HG03457 (cell line): ENCODE data around the gene MCOLN2.
A peak's percentile ranks its signal among the peaks of the same experiment; 100 is the strongest.
"Not testable (repeated sequence)": the region's sequence is repeated elsewhere in the genome, so short reads cannot be mapped to it uniquely, and the experiment has no call there.

Source experiments
- ATAC-seq: cut with Tn5 transposase; IDR thresholded peaks from one replicate; pipeline ENCODE4 v1.9.1; 2021; ENCODE audit warnings: moderate number of reproducible peaks; ENCODE audit not compliant: unreplicated experiment

Gene MCOLN2

GRCh38 chr1:84986561-84986960 lies 10.4 kb downstream of the MCOLN2 start:
- not testable (repeated sequence) for ATAC-seq

GRCh38 chr1:84985365-84985764 lies 11.5 kb downstream of the MCOLN2 start:
- no peak for ATAC-seq

GRCh38 chr1:84982395-84982794 lies 14.5 kb downstream of the MCOLN2 start:
- no peak for ATAC-seq

- ATAC-seq, result peak; percentile 30
Measured at GRCh38 chr1:84975035-84975434, 21.9 kb downstream of the MCOLN2 start.

GRCh38 chr1:84973498-84974334 lies 23.2 kb downstream of the MCOLN2 start:
- peak; percentile 29 for ATAC-seq

- ATAC-seq, result peak; percentile 31
Measured at GRCh38 chr1:84972377-84972987, 24.4 kb downstream of the MCOLN2 start.

GRCh38 chr1:84971957-84972356 lies 25.0 kb downstream of the MCOLN2 start:
- peak; percentile 30 for ATAC-seq

GRCh38 chr1:84969489-84970250 lies 27.2 kb downstream of the MCOLN2 start:
- ATAC-seq, result peak; percentile 42

GRCh38 chr1:84968865-84969264 lies 28.0 kb downstream of the MCOLN2 start:
- no peak for ATAC-seq

- no peak for ATAC-seq
Measured at GRCh38 chr1:84968101-84968500, 28.8 kb downstream of the MCOLN2 start.

- no peak for ATAC-seq
Measured at GRCh38 chr1:84967666-84968065, 29.2 kb downstream of the MCOLN2 start.

GRCh38 chr1:84963021-84963420 lies 33.9 kb downstream of the MCOLN2 start:
- ATAC-seq, result no peak

- no peak for ATAC-seq
Measured at GRCh38 chr1:84961316-84961715, 35.6 kb downstream of the MCOLN2 start.

GRCh38 chr1:84960371-84960770 lies 36.5 kb downstream of the MCOLN2 start:
- ATAC-seq, result no peak

GRCh38 chr1:84959294-84959693 lies 37.6 kb downstream of the MCOLN2 start:
- ATAC-seq, result peak; percentile 77

GRCh38 chr1:84957966-84958365 lies 38.9 kb downstream of the MCOLN2 start:
- ATAC-seq, result no peak

GRCh38 chr1:84956655-84957054 lies 40.3 kb downstream of the MCOLN2 start:
- no peak for ATAC-seq

- no peak for ATAC-seq
Measured at GRCh38 chr1:84956097-84956496, 40.8 kb downstream of the MCOLN2 start.

- no peak for ATAC-seq
Measured at GRCh38 chr1:84949664-84950063, 47.2 kb downstream of the MCOLN2 start.

GRCh38 chr1:84947536-84948410 lies 49.1 kb downstream of the MCOLN2 start:
- no peak for ATAC-seq

- ATAC-seq, result no peak
Measured at GRCh38 chr1:84946631-84947030, 50.3 kb downstream of the MCOLN2 start.
